ENCODE data around the gene TANC1.

Gene TANC1

DNA sequence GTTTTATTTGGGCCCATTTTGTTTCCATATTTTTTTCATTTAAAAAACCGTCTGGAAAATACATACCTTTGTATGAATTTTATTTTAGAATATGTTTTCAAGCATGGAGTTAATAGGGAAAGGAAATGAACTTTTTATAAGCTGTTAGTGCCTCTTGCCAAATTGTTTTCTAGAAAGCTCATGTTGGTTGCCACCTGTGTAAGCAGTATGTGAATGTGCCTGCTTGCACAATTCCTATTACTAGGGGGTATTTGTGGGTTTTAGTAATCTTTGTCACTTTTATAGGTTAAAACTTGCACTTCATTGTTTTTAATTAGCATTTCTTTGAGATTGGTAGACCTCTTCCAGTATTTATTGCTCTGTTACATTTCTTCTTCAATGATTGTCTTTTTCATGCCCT lies 107.3 kb downstream of the TANC1 start:
- TF ChIP-seq POLR2AphosphoS5 (IDR thresholded peaks at IDR 0.05; ENCODE audit: low read depth, low read length) (no peak), TAF1 (IDR thresholded peaks at IDR 0.05; ENCODE audit: borderline replicate concordance, insufficient read depth, low read length) (no peak), SIN3A (IDR thresholded peaks at IDR 0.05; ENCODE audit: borderline replicate concordance, insufficient read depth, low read length) (no peak), FOXP2 (optimal IDR thresholded peaks at IDR 0.05; ENCODE audit: borderline replicate concordance, extremely low read depth, extremely low read length, insufficient read depth) (no peak)
- TF ChIP-seq, protein P1, sequence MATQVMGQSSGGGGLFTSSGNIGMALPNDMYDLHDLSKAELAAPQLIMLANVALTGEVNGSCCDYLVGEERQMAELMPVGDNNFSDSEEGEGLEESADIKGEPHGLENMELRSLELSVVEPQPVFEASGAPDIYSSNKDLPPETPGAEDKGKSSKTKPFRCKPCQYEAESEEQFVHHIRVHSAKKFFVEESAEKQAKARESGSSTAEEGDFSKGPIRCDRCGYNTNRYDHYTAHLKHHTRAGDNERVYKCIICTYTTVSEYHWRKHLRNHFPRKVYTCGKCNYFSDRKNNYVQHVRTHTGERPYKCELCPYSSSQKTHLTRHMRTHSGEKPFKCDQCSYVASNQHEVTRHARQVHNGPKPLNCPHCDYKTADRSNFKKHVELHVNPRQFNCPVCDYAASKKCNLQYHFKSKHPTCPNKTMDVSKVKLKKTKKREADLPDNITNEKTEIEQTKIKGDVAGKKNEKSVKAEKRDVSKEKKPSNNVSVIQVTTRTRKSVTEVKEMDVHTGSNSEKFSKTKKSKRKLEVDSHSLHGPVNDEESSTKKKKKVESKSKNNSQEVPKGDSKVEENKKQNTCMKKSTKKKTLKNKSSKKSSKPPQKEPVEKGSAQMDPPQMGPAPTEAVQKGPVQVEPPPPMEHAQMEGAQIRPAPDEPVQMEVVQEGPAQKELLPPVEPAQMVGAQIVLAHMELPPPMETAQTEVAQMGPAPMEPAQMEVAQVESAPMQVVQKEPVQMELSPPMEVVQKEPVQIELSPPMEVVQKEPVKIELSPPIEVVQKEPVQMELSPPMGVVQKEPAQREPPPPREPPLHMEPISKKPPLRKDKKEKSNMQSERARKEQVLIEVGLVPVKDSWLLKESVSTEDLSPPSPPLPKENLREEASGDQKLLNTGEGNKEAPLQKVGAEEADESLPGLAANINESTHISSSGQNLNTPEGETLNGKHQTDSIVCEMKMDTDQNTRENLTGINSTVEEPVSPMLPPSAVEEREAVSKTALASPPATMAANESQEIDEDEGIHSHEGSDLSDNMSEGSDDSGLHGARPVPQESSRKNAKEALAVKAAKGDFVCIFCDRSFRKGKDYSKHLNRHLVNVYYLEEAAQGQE (IDR thresholded peaks at IDR 0.05; ENCODE audit: insufficient read depth in 1 of 2, low read depth in 2 of 2, low read length in 2 of 2): no peak

DNA sequence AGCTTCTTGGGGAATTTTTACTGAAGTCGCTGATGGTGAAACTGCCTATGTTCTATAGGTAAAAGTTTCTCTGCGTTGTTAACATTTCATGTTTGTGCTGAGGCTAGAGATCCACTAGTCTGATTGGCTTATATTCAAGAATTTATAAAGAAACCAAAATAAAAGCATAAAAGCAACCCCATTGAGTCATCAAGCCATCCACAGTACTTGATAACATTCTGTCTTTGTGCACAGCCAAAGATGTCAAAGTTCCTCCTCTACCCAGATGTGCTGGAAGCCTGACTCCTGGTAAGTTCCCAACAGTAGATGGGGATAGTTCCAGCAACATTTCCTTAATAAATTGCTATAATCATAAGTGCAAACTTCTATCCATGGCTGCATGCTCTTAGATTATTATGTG lies 107.8 kb downstream of the TANC1 start:
- TF ChIP-seq TAF1 (IDR thresholded peaks at IDR 0.05; ENCODE audit: borderline replicate concordance, insufficient read depth, low read length): no peak
- TF ChIP-seq, protein P1 (IDR thresholded peaks at IDR 0.05; ENCODE audit: insufficient read depth in 1 of 2, low read depth in 2 of 2, low read length in 2 of 2): no peak
- TF ChIP-seq FOXP2 (optimal IDR thresholded peaks at IDR 0.05; ENCODE audit: borderline replicate concordance, extremely low read depth, extremely low read length, insufficient read depth): no peak
- TF ChIP-seq SIN3A (IDR thresholded peaks at IDR 0.05; ENCODE audit: borderline replicate concordance, insufficient read depth, low read length): no peak
- no peak for TF ChIP-seq POLR2AphosphoS5 (IDR thresholded peaks at IDR 0.05; ENCODE audit: low read depth, low read length)

DNA sequence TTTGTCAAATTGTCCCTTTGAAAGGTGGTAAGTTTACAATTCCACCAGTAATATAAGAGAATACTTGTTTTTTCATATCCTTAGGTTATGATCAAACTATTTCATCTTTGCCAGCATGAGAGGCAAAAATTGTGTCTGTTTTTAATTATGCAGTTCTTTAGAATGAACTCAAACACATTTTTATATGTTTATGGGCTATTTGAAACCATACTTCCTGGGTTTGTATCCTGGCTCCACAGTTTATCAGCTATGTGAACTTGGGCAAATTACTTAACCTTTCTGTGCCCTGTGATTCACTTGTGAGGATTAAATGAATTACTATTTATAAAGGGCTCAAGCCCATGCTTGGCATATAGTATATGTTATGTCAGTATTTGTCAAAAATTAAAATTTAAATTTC lies 109.4 kb downstream of the TANC1 start:
- no peak for TF ChIP-seq FOXP2 (optimal IDR thresholded peaks at IDR 0.05; ENCODE audit: borderline replicate concordance, extremely low read depth, extremely low read length, insufficient read depth)
- TF ChIP-seq SIN3A (IDR thresholded peaks at IDR 0.05; ENCODE audit: borderline replicate concordance, insufficient read depth, low read length): no peak
- TF ChIP-seq POLR2AphosphoS5 (IDR thresholded peaks at IDR 0.05; ENCODE audit: low read depth, low read length): no peak
- no peak for TF ChIP-seq TAF1 (IDR thresholded peaks at IDR 0.05; ENCODE audit: borderline replicate concordance, insufficient read depth, low read length)
- TF ChIP-seq, protein P1 (IDR thresholded peaks at IDR 0.05; ENCODE audit: insufficient read depth in 1 of 2, low read depth in 2 of 2, low read length in 2 of 2): no peak

DNA sequence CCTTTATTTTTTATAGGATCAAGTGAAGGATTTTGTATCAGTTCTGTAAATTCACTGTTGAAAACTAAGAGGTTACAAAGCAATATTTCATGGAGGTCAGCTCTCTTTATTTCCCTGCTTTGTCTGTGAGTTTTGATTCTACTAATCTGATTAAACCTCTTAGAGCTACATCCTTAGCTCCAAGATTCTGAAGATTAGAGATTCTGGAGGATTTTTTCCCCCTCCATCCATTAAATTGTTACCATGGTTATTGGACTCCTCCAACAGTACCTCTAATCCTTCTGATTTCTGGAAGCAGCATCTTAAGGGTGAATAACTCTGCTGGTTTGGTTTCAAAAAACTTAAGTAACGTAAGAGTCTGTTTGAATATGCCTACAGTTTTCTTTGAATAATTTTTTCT lies 110.0 kb downstream of the TANC1 start:
- no peak for TF ChIP-seq FOXP2 (optimal IDR thresholded peaks at IDR 0.05; ENCODE audit: borderline replicate concordance, extremely low read depth, extremely low read length, insufficient read depth)
- TF ChIP-seq TAF1 (IDR thresholded peaks at IDR 0.05; ENCODE audit: borderline replicate concordance, insufficient read depth, low read length): no peak
- TF ChIP-seq, protein P1 (IDR thresholded peaks at IDR 0.05; ENCODE audit: insufficient read depth in 1 of 2, low read depth in 2 of 2, low read length in 2 of 2): no peak
- TF ChIP-seq SIN3A (IDR thresholded peaks at IDR 0.05; ENCODE audit: borderline replicate concordance, insufficient read depth, low read length): no peak
- TF ChIP-seq POLR2AphosphoS5 (IDR thresholded peaks at IDR 0.05; ENCODE audit: low read depth, low read length): no peak

DNA sequence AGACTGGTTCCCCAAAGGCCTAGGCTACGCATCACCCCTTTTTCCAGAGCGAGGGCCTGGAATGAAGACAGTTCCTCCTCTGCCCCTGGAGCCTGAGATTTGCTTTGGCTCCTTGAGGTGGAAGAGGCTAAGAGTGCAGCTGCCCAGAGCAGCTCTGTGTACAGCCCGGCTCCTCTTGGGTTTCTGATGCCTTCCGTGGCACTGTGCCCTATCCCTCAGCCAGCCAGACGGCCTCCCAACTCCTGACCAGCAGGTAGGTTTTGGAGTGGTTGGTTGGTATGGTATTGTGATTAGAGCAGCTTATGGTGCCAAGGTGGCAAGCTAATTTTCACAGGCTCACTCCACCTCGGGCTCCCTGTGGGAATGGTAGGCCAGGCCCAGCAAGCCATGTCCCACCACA lies 112.2 kb downstream of the TANC1 start:
- no peak for TF ChIP-seq TAF1 (IDR thresholded peaks at IDR 0.05; ENCODE audit: borderline replicate concordance, insufficient read depth, low read length)
- TF ChIP-seq FOXP2 (optimal IDR thresholded peaks at IDR 0.05; ENCODE audit: borderline replicate concordance, extremely low read depth, extremely low read length, insufficient read depth): no peak
- TF ChIP-seq, protein P1 (IDR thresholded peaks at IDR 0.05; ENCODE audit: insufficient read depth in 1 of 2, low read depth in 2 of 2, low read length in 2 of 2): no peak
- TF ChIP-seq POLR2AphosphoS5 (IDR thresholded peaks at IDR 0.05; ENCODE audit: low read depth, low read length): no peak
- no peak for TF ChIP-seq SIN3A (IDR thresholded peaks at IDR 0.05; ENCODE audit: borderline replicate concordance, insufficient read depth, low read length)

Data from PFSK-1 (cell line).